ENCODE measurements around the gene MAPKAP1.
A peak's percentile ranks its signal among the peaks of the same experiment; 100 is the strongest.

MAPKAP1 gene

DNA sequence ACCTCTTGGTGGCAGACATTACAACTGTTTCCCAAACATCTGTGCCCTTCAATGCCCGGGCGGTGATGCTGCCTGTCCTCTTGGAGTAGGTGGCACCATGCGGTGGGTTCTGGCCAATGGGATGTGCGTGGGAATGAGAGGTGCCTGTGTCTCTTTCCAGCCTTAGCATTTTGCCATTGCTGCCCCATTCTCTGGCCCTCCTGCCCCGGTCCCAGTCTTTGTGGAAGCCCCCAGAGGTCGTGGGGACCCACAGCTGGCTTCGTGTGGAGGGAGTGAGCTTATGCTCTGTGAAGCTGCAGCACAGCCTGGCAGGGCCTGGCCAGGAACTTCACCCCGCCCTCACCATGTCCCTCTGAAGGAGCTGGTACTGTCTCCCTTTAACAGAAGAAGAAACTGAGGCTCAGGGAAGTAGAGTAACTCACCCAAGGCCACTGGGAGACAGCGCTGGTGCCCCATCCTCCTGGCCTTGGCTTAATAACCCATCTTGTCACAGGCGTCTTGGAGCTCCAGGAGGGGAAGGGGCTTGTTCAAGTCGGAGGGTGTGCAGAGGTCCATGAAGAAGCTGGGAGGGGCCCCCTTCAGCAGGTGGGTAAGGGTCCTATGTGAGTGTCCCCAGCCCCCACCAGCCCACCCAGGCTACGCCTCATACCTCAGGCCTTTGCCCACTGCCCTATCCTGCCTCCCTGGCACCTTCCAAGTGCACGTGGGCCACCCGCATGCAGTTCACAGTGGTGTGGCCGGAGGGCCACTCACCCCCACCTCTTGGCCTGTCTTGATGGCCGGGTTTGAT, 271.8 kb downstream of the MAPKAP1 start:
- H3K36me3 ChIP-seq (ENCODE audit: insufficient read depth, low read length), result no peaks in the 10 kb centered on the region
- H3K4me3 ChIP-seq, result no peak overlapping the region
- no peak for TF ChIP-seq POLR2AphosphoS5 (IDR thresholded peaks at IDR 0.05; ENCODE audit: borderline replicate concordance, low read depth, low read length)
- TF ChIP-seq EZH2 (IDR thresholded peaks at IDR 0.05), result no peak
- no peak for TF ChIP-seq FOXP2 (optimal IDR thresholded peaks at IDR 0.05; ENCODE audit: control extremely low read depth, extremely low read length, insufficient read depth)
- DNase-seq (ENCODE audit: low read depth, low spot score), result no peak
- no peaks in the 10 kb centered on the region for H3K9me3 ChIP-seq (ENCODE audit: low read depth, low read length)
- H3K9ac ChIP-seq (ENCODE audit: insufficient read length), result no peak overlapping the region
- H3K27ac ChIP-seq, result no peak overlapping the region

- Histone ChIP-seq H3K9me3 (ENCODE audit: low read depth, low read length) (no peaks in the 10 kb centered on the region), H3K36me3 (ENCODE audit: insufficient read depth, low read length) (no peaks in the 10 kb centered on the region), H3K27ac (no peak overlapping the region), H3K9ac (ENCODE audit: insufficient read length) (no peak overlapping the region), H3K4me3 (no peak overlapping the region)
- DNase-seq (ENCODE audit: low read depth, low spot score), result no peak
- no peak for TF ChIP-seq EZH2 (IDR thresholded peaks at IDR 0.05)
- TF ChIP-seq POLR2AphosphoS5 (IDR thresholded peaks at IDR 0.05; ENCODE audit: borderline replicate concordance, low read depth, low read length), result no peak
- no peak for TF ChIP-seq FOXP2 (optimal IDR thresholded peaks at IDR 0.05; ENCODE audit: control extremely low read depth, extremely low read length, insufficient read depth)
These were observed 273.5 kb downstream of the MAPKAP1 start for GRCh38 chr9:125433461-125434011.

- Histone ChIP-seq H3K9me3 (ENCODE audit: low read depth, low read length) (no peaks in the 10 kb centered on the region), H3K27ac (peak overlapping the region; percentile 78), H3K4me3 (0 out of 2 replicates have a peak overlapping the region, but pooled peaks have one; percentile 20), H3K9ac (ENCODE audit: insufficient read length) (no peak overlapping the region), H3K36me3 (ENCODE audit: insufficient read depth, low read length) (no peaks in the 10 kb centered on the region)
- no peak for DNase-seq (ENCODE audit: low read depth, low spot score)
- TF ChIP-seq POLR2AphosphoS5 (IDR thresholded peaks at IDR 0.05; ENCODE audit: borderline replicate concordance, low read depth, low read length) (no peak), FOXP2 (optimal IDR thresholded peaks at IDR 0.05; ENCODE audit: control extremely low read depth, extremely low read length, insufficient read depth) (no peak), EZH2 (IDR thresholded peaks at IDR 0.05) (no peak)
These were observed 274.2 kb downstream of the MAPKAP1 start for GRCh38 chr9:125432715-125433385.

GRCh38 chr9:125431741-125432271, 275.2 kb downstream of the MAPKAP1 start:
- no peak overlapping the region for H3K9ac ChIP-seq (ENCODE audit: insufficient read length)
- no peak for TF ChIP-seq FOXP2 (optimal IDR thresholded peaks at IDR 0.05; ENCODE audit: control extremely low read depth, extremely low read length, insufficient read depth)
- TF ChIP-seq EZH2 (IDR thresholded peaks at IDR 0.05), result no peak
- no peak for TF ChIP-seq POLR2AphosphoS5 (IDR thresholded peaks at IDR 0.05; ENCODE audit: borderline replicate concordance, low read depth, low read length)

GRCh38 chr9:125431012-125431305, 276.0 kb downstream of the MAPKAP1 start:
- Histone ChIP-seq H3K9ac (ENCODE audit: insufficient read length) (no peak overlapping the region), H3K36me3 (ENCODE audit: insufficient read depth, low read length) (no peaks in the 10 kb centered on the region), H3K27ac (no peak overlapping the region), H3K4me3 (no peak overlapping the region), H3K9me3 (ENCODE audit: low read depth, low read length) (no peaks in the 10 kb centered on the region)
- TF ChIP-seq POLR2AphosphoS5 (IDR thresholded peaks at IDR 0.05; ENCODE audit: borderline replicate concordance, low read depth, low read length) (no peak), FOXP2 (optimal IDR thresholded peaks at IDR 0.05; ENCODE audit: control extremely low read depth, extremely low read length, insufficient read depth) (no peak), EZH2 (IDR thresholded peaks at IDR 0.05) (no peak)
- no peak for DNase-seq (ENCODE audit: low read depth, low spot score)

More at GRCh38 chr9:125431741-125432271, 275.2 kb downstream of the MAPKAP1 start:
- Histone ChIP-seq H3K9me3 (ENCODE audit: low read depth, low read length) (no peaks in the 10 kb centered on the region), H3K36me3 (ENCODE audit: insufficient read depth, low read length) (no peaks in the 10 kb centered on the region), H3K4me3 (0 out of 2 replicates have a peak overlapping the region, but pooled peaks have one; percentile 20), H3K27ac (peak overlapping the region; percentile 78; the same call in 1 of the 2 replicates)
- DNase-seq (ENCODE audit: low read depth, low spot score), result no peak

DNA sequence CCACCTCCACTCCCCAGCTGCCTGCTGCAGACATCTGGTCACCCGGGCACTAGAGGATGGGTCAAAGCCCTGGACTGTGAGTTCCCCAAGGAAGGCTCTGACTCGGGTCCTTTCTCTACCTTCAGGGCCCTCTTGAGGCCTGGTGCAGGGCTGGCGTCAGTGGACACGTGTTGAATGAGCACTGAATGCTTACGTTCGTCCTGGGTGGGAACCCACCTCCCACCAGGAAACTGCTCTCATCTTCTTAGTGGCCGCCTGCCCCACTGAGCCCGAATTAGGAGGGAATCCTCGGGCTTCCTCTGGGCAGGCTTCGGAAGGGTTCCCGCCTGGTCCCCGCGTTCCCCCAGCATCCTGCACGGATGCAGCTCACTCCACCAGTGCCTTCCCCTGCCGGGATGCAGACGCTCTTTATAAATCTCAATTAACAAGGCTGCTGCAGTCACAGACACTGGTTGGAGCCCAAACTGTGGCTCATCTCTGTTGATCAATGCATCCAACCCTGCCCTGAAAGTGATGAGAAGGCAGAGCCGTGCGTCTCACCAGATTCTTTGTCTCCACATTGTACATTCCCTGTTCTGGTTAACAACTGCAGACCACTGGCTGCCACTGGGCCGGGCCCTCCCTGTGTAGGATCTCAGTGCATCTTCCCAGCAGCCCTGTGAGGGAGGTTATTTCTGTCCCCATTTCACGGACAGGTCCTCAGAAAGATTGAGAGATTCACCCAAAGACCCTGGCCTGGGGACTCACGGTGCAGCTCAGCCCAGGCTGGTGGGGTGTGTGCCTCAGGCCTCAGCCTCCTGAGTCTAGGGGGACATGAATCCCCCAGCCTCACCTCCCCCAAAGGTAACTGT, 276.6 kb downstream of the MAPKAP1 start:
- no peak for DNase-seq (ENCODE audit: low read depth, low spot score)
- no peaks in the 10 kb centered on the region for H3K9me3 ChIP-seq (ENCODE audit: low read depth, low read length)
- no peak overlapping the region for H3K9ac ChIP-seq (ENCODE audit: insufficient read length)
- no peaks in the 10 kb centered on the region for H3K36me3 ChIP-seq (ENCODE audit: insufficient read depth, low read length)
- TF ChIP-seq FOXP2 (optimal IDR thresholded peaks at IDR 0.05; ENCODE audit: control extremely low read depth, extremely low read length, insufficient read depth), result no peak
- no peak for TF ChIP-seq POLR2AphosphoS5 (IDR thresholded peaks at IDR 0.05; ENCODE audit: borderline replicate concordance, low read depth, low read length)
- TF ChIP-seq EZH2 (IDR thresholded peaks at IDR 0.05), result no peak
- H3K27ac ChIP-seq, result no peak overlapping the region
- no peak overlapping the region for H3K4me3 ChIP-seq

GRCh38 chr9:125429476-125430160, 277.4 kb downstream of the MAPKAP1 start:
- no peak overlapping the region for H3K27ac ChIP-seq
- H3K4me3 ChIP-seq, result no peak overlapping the region
- H3K9ac ChIP-seq (ENCODE audit: insufficient read length), result no peak overlapping the region
- TF ChIP-seq EZH2 (IDR thresholded peaks at IDR 0.05), result no peak
- TF ChIP-seq FOXP2 (optimal IDR thresholded peaks at IDR 0.05; ENCODE audit: control extremely low read depth, extremely low read length, insufficient read depth), result no peak
- H3K36me3 ChIP-seq (ENCODE audit: insufficient read depth, low read length), result no peaks in the 10 kb centered on the region
- DNase-seq (ENCODE audit: low read depth, low spot score), result no peak
- no peaks in the 10 kb centered on the region for H3K9me3 ChIP-seq (ENCODE audit: low read depth, low read length)
